ENCODE measurements around the gene MYB.

MYB gene

GRCh38 chr6:135191508-135192255 is 10.6 kb downstream of the MYB start:
- no peak for DNase-seq

DNA sequence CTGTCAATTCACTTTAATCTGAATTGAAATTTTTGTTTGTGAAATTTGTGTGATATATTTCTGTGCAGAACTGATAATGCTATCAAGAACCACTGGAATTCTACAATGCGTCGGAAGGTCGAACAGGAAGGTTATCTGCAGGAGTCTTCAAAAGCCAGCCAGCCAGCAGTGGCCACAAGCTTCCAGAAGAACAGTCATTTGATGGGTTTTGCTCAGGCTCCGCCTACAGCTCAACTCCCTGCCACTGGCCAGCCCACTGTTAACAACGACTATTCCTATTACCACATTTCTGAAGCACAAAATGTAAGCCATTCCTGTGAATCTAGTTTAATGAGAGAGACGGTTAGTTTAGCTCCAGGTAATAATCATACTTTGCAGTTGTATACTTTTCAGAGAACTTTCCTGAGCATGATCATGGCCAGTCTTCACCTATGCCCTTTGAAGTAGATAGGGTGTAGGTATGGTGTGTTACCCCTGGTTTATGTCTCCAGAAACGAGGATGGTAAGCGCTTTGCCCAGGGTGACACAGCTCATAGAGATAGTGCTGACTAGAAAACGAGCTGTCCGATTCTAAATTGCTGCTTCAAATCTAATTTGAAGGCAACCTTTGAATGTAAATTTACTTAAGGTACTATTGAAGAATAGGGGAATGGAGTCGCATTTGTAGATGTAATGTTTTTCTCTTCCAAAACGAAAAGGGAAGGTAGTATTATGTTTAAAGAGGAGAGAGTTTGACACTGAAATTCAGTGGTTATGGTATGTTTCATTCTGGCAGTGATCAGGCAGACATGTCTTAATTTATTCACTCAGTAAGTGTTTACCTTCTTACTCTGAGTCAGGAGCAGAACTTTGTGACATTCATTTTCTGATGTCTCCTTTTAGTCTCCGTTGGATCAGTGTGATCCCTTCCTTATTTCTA is 11.4 kb downstream of the MYB start:
- no peak for DNase-seq

DNA sequence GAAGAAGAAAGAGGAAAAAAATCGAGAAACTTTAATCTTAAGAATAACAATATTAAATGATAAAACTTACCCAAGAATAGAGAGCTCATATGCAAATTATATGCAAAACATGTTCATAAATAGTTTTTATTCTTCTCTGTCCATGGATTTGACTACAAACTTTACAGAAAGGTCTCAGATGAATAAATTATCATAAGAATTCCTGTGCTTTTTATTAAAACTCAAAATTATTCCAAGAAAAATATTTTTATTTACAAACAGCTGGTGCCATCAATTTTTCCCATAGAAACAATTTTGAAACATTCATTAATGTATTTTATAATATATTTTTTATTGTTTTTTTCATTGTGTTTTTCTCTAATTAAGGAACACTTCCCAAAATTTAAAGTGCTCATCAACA is 12.1 kb downstream of the MYB start:
- DNase-seq: no peak

DNA sequence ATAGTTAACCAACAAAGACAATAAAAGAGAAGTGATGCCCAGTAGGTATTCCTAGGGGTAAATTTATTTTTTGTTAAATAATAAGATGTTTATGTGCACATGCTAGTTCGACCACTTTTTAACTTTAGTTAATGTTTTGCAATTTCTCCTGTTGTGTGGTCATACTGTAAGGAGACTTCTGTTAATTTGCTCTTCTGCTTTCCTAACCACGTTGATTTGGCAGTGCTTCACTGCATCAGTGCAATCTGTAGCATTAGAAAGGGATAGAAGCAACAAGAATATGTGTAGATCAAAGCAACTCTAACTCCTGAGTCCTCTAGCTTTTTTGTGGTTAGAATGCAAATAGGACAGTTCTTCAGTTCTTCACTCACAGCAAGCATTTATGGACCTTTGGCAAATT is 13.9 kb downstream of the MYB start:
- DNase-seq: no peak

- no peak for DNase-seq
These were observed 14.4 kb downstream of the MYB start for GRCh38 chr6:135195522-135195921.

DNA sequence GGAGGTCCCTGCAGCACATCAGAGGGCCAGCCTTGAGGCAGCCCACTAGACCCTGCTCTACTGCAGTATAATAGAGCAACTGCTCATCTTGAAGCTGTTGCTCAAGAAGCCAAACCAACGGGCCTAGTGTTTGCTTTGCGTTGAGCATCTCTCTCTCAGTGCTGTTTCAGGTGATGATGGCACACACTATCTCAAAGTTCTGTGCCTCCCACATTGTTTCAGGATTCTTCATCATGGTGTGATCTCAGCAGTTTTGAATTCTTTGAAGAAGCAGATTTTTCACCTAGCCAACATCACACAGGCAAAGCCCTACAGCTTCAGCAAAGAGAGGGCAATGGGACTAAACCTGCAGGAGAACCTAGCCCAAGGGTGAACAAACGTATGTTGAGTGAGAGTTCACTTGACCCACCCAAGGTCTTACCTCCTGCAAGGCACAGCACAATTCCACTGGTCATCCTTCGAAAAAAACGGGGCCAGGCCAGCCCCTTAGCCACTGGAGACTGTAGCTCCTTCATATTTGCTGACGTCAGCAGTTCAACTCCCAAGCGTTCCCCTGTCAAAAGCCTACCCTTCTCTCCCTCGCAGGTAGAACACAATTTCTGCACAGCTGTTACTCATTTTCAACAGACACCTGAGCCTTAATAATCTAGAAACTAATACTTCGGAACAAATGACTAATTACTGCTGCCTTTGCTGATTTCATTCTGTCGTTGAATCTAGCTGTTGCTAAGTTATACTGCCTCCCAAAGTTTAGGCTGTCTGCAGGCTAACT is 15.8 kb downstream of the MYB start:
- DNase-seq: no peak

- no peak for DNase-seq
These were observed 21.7 kb downstream of the MYB start for GRCh38 chr6:135202836-135203235.

DNA sequence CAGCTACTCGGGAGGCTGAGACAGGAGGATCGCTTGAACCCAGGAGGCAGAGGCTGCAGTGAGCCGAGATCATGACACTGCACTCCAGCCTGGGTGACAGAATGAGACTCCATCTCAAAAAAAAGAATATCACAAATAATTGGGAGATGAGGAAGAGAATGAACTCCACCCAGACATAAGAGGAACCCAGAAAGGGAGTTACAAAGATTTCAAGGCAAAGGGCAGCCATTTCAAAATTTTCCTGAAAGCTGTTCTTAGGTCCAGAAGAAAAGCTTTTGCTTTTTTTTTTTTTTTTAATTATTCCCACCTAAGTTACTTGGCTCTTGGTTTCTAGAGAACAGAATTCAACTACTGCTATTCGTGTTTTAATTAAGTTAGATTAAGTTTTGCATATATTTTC is 23.8 kb downstream of the MYB start:
- DNase-seq: no peak

DNA sequence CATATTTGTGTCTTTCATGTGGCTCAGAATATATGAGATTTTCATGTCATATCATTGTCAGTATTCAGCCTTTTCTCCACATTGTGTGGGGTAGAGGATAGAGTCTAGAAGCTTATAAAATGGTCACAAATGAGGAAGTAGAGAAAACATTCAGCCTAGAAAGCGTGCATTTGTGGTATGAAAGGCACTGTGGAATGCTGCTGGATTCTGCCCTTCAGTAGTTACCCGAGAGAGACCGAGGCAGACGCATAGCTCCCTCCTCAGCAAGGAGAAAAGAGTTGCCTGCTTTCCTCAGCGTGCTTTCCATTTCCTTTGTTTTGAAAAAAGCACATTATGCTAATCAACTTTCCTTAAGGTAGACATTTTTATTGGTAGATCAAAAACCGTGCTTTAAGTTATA is 28.7 kb downstream of the MYB start:
- no peak for DNase-seq

DNA sequence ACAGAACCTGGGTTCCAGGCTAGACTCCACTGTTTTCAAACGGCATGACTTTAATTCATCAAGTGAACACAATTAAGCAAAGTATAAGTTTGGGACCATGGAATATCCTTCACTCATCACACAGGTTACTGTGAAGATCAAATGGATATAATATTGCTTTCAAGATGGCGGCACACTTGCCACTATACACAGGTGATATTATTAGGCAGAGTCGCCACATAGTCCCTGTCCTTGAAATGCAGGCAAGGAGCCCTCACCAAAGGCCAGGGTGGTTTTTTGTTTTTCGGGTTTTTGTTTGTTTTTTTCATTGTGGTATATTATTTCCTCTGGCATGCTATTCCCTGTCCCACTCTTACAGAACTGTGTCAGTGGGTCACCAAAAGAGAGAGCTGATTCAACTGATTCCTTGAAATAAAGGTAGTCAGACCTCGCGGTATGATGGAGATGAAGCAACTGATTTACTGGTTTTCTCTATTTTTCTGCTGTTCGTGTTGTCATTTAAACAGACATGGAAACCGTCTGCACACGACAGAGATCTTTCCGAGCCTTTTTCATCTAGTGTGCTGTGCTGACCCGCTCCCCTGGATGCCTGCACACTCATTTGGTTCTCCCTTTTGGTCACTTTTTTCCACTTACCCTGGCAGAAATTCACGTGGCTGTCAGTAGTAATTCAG is 29.7 kb downstream of the MYB start:
- DNase-seq: no peak

DNA sequence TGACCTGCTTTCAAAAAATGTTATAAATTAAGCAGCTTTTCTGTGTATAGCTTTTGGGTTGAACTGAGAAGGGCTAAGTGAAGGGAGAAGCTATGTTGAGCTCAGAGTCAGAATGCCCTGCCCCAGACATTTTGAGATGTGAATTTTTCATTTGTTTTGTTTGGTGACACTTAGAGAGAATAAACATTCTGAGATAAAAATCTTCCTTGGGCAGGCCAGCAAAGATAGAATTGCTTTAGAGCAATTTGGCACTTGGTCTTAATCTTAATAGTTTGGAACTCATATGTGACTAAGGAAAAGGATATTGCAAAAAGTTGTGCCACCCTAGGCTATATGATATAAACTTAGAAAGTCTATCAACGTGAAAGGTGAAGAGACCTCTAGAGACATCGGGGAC is 30.2 kb downstream of the MYB start:
- DNase-seq: no peak

DNA sequence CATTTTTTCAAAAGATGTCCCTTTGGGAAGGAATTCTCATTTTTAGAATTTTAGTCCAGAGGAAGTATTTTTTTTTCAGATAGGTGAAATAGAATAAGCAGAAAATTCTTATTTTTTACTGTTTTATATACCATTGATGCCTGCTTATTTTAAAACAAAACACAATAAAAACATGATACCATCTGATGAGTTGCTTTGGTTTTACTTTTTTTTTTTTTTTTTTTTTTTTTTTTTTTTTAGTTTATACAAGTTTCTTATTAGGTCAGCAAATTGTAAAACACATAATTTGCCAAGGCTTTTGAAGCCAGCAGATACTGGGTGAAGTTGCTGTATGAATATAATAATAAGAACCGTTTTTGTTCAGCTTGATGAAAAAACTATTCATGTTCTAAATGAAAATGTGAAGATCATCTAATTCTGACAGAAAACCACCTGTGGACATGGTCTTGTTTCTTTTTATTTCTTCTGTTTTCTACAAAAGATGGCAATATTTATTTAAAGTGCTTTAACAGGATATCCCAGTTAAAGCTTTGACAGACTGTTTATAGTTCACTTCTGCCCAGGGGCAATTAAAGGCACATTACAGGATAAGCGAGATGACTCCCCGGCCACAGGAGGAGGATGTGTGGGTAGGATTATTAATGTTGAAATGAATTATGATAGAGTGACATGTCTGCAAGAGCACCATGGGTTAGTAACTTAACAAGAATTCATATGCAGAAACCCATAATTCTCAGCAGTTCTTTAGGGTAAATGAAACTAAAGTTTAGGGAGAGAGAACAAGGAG is 31.1 kb downstream of the MYB start:
- DNase-seq: peak; percentile 25

DNA sequence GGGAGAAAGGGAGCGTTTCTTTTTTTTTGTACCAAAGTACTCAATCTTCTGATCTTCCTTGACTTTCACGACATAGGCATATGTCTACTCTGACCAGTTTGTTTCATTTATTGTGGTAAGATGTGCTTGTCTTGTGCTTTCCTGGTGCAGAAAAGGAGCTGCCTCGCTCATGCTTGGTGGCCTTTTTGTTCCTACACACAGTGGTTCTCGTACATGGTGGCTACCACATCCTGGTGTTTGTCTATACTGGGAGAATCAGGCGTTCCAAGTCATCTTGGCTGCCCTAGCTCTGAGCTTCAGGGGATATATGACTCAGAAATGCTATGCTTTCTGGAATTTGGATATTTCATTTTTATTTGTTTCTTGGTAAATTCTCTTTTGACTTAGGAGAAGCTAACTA is 31.8 kb downstream of the MYB start:
- DNase-seq: peak; percentile 23

GRCh38 chr6:135213616-135214015 is 32.5 kb downstream of the MYB start:
- no peak for DNase-seq

- DNase-seq: no peak
These were observed 34.1 kb downstream of the MYB start for GRCh38 chr6:135215160-135215559.

DNA sequence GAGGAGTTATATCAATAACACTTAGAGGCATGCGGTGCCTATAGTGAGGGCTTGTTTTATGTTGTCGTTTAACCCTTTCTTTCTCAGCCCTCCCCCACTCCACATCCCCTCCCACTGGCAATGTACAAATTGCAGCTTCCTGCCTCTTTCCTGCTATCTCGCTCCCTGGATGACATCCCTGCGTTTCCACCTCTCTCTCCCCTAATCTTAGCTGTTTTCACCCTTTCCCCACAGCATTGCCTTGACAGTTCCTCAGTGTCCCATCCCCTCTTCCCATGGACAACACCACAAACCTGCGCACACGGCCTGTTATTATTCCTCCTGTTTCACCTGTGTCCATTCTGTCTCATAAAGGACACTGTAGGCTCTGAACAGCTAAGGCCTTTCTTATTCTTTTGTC is 34.5 kb downstream of the MYB start:
- DNase-seq: no peak

DNA sequence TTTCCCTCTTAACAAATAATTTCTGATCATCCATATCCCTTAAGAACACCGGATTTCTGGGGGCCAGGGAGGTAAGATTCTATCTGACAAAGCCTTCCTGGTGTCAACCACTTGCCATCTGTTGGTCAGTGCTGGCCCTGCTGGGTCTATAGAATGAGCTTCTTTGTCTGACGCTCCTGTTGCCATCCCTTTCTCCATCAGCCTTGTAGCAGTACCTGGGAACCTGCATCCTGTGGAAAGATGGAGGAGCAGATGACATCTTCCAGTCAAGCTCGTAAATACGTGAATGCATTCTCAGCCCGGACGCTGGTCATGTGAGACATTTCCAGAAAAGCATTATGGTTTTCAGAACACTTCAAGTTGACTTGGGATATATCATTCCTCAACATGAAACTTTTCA is 36.6 kb downstream of the MYB start:
- DNase-seq: no peak

GRCh38 chr6:135219346-135219745 is 38.2 kb downstream of the MYB start:
- DNase-seq: no peak

DNA sequence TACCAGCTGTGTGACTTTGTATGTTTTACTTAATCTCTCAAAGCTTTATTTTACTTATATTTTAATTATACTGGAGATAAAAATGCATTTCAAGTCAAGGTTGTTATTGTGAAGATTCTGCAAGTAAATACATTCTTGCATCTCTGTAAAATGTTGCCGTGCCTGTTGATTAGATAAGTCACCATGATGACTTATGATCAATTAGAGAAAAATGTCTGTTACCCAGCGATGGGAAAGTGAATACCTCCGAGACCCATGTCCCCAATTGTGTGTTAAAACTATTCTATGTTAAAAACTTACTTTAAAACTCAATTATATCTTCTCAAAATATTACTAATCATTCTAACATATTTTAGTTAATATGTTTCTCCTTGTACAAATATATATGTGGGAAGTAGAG is 39.9 kb downstream of the MYB start:
- no peak for DNase-seq

DNA sequence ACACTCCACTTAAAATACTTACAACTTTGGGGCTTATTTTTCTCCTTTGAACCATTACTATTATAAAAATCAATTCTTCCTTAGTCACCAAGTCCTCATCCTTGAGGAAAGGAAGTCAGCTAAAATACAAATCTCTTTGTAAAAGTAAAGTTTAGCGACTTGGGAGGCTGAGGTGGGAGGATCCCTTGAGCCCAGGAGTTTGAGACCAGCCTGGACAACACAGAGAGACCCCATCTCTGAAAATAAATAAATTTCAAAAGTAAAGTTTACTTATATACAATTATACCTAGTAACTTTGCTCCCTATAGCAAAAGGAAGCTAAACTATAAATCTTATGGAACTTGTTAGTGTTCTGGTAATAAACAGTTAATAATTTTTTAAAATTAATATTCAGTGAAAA is 40.4 kb downstream of the MYB start:
- no peak for DNase-seq

- no peak for DNase-seq
These were observed 41.5 kb downstream of the MYB start for GRCh38 chr6:135222623-135223022.

- no peak for DNase-seq
These were observed 43.0 kb downstream of the MYB start for GRCh38 chr6:135224037-135224647.

All from CD4-positive, alpha-beta T cell treated with Interleukin-17A for 4 hours (primary cell).